Measurements from ENCODE around the gene TRAPPC1. TPM values are rescaled to one million over a fixed set of nuclear protein-coding genes. Genes with fewer than 3 reads are reported as not detected.

Gene TRAPPC1
- total RNA-seq, 2 donors from 2014 or later, result 57.9 to 70.9 TPM

- TF ChIP-seq POLR2A (IDR thresholded peaks at IDR 0.05) (no peak), POLR2AphosphoS5 (IDR thresholded peaks at IDR 0.05) (no peak)
- TF ChIP-seq, protein P1, sequence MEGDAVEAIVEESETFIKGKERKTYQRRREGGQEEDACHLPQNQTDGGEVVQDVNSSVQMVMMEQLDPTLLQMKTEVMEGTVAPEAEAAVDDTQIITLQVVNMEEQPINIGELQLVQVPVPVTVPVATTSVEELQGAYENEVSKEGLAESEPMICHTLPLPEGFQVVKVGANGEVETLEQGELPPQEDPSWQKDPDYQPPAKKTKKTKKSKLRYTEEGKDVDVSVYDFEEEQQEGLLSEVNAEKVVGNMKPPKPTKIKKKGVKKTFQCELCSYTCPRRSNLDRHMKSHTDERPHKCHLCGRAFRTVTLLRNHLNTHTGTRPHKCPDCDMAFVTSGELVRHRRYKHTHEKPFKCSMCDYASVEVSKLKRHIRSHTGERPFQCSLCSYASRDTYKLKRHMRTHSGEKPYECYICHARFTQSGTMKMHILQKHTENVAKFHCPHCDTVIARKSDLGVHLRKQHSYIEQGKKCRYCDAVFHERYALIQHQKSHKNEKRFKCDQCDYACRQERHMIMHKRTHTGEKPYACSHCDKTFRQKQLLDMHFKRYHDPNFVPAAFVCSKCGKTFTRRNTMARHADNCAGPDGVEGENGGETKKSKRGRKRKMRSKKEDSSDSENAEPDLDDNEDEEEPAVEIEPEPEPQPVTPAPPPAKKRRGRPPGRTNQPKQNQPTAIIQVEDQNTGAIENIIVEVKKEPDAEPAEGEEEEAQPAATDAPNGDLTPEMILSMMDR (IDR thresholded peaks at IDR 0.05), result no peak
- H3K4me1 ChIP-seq (replicated peaks), result no peaks in the 10 kb centered on the region
- no peak overlapping the region for H3K27ac ChIP-seq
- DNase-seq (ENCODE audit: low spot score), result no peak
- intact Hi-C loops (cut with DNase I), result no loop called here
- no peaks in the 10 kb centered on the region for H3K27me3 ChIP-seq (replicated peaks; ENCODE audit: insufficient read depth)
- WGBS, result 85% methylated on average over 13 of the region's 13 CpGs
- H3K36me3 ChIP-seq, result peaks cover 4 to 20% of the 10 kb centered on the region in 2 donors
- no peak overlapping the region for H3K4me3 ChIP-seq
- H3K9me3 ChIP-seq, result no peaks in the 10 kb centered on the region
These were observed 11.5 kb upstream of the TRAPPC1 start for GRCh38 chr17:7943291-7943690.

GRCh38 chr17:7940743-7941142 is 9.0 kb upstream of the TRAPPC1 start:
- H3K27me3 ChIP-seq (replicated peaks; ENCODE audit: insufficient read depth), result no peaks in the 10 kb centered on the region
- intact Hi-C loops (cut with DNase I), result no loop called here

GRCh38 chr17:7940034-7940433 is 8.3 kb upstream of the TRAPPC1 start:
- H3K4me3 ChIP-seq, result no peak overlapping the region
- H3K27ac ChIP-seq, result peak overlapping the region in 1 of 2 donors; percentile 27
- peaks cover 0 to 17% of the 10 kb centered on the region in 2 donors for H3K36me3 ChIP-seq
- H3K9me3 ChIP-seq, result no peaks in the 10 kb centered on the region
- 97% methylated on average over 4 of the region's 4 CpGs for WGBS
- H3K27me3 ChIP-seq (replicated peaks; ENCODE audit: insufficient read depth), result no peaks in the 10 kb centered on the region
- no peak for DNase-seq (ENCODE audit: low spot score)
- TF ChIP-seq, protein P1 (IDR thresholded peaks at IDR 0.05), result no peak
- no peak for TF ChIP-seq POLR2A (IDR thresholded peaks at IDR 0.05)
- TF ChIP-seq POLR2AphosphoS5 (IDR thresholded peaks at IDR 0.05), result no peak
- intact Hi-C loops (cut with DNase I), result no loop called here
- H3K4me1 ChIP-seq (replicated peaks), result no peaks in the 10 kb centered on the region

More at GRCh38 chr17:7940743-7941142, 9.0 kb upstream of the TRAPPC1 start:
- no peak for TF ChIP-seq POLR2A (IDR thresholded peaks at IDR 0.05)
- Histone ChIP-seq H3K36me3 (peaks cover 2 to 17% of the 10 kb centered on the region in 2 donors), H3K27ac (peak overlapping the region in 1 of 2 donors; percentile 27), H3K4me3 (no peak overlapping the region), H3K9me3 (no peaks in the 10 kb centered on the region), H3K4me1 (replicated peaks) (no peaks in the 10 kb centered on the region)
- no peak for DNase-seq (ENCODE audit: low spot score)
- WGBS, result 85% methylated on average over 6 of the region's 6 CpGs

DNA sequence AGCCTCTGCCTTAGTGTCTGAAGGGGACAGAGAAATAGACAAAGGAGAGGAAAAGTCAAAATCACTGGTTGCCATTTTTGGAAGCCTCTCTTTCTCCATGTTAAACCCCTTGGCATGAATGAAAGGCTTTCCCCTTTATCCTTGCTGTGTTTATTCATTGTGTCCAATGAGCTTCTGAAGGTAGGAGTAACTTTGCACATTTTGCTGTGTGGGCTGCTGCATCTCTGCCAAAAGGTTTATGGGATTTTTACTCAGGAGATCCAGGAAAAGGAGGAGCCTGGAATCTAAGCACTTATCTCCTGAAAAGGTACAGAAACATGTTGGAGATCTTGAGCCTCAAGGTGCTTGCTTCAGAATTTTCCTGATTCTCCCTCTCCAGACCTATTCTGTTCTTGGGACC is 4.1 kb upstream of the TRAPPC1 start:
- Histone ChIP-seq H3K36me3 (no peaks in the 10 kb centered on the region), H3K27me3 (replicated peaks; ENCODE audit: insufficient read depth) (no peaks in the 10 kb centered on the region), H3K4me1 (replicated peaks) (no peaks in the 10 kb centered on the region), H3K27ac (peak overlapping the region in 1 of 2 donors; percentile 46), H3K9me3 (no peaks in the 10 kb centered on the region), H3K4me3 (no peak overlapping the region)
- TF ChIP-seq, protein P1 (IDR thresholded peaks at IDR 0.05), result no peak
- TF ChIP-seq POLR2AphosphoS5 (IDR thresholded peaks at IDR 0.05), result peak; percentile 36
- DNase-seq (ENCODE audit: low spot score), result no peak
- intact Hi-C loops (cut with DNase I), result no loop called here

DNA sequence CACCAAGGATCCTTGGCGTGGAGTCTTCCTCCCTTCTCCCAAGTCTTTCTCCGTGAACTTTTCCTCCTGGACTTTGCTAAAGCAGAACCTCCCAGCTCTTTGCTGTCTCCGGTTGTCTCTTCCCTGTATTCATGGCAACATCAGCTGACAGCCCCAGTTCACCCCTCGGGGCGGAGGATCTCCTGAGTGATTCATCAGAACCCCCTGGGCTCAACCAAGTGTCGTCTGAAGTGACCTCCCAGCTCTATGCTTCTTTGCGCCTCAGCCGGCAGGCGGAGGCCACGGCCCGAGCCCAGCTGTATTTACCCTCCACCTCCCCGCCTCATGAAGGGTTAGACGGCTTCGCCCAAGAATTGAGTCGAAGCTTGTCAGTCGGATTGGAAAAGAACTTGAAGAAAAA is 1.2 kb upstream of the TRAPPC1 start:
- peak overlapping the region; percentile 64 to 72 for H3K4me3 ChIP-seq
- WGBS, result 5% methylated on average over 16 of the region's 16 CpGs
- no peaks in the 10 kb centered on the region for H3K4me1 ChIP-seq (replicated peaks)
- no peaks in the 10 kb centered on the region for H3K27me3 ChIP-seq (replicated peaks; ENCODE audit: insufficient read depth)
- intact Hi-C loops (cut with DNase I), result no loop called here
- TF ChIP-seq POLR2A (IDR thresholded peaks at IDR 0.05) (no peak), POLR2AphosphoS5 (IDR thresholded peaks at IDR 0.05) (no peak)
- TF ChIP-seq, protein P1 (IDR thresholded peaks at IDR 0.05), result peak in 1 of 4 experiments; percentile 9
- H3K9me3 ChIP-seq, result no peaks in the 10 kb centered on the region
- no peaks in the 10 kb centered on the region for H3K36me3 ChIP-seq
- DNase-seq (ENCODE audit: low spot score), result no peak
- H3K27ac ChIP-seq, result peak overlapping the region in 1 of 2 donors; percentile 81

Data from prostate gland (tissue), 2 donors.